K562 (cell line): Measurements from ENCODE around the gene GALNS. TPM values are rescaled to one million over a fixed set of nuclear protein-coding genes. Genes with fewer than 3 reads are reported as not detected.

Experiments used
- BRCA1 ChIP-seq, 2 experiments: fragments of 450-650 bp in 1 of 2; sonication (generic) in 1 of 2; formaldehyde crosslinking in 1 of 2; IDR thresholded peaks; 2 replicates each; pipeline versions ENCODE4 v1.5.0 to v1.6.1; 2017 to 2020; ENCODE audit warnings: mild to moderate bottlenecking in 1 of 2, missing genetic modification reagents in 1 of 2
- PCBP2 ChIP-seq: fragments of 200-400 bp; formaldehyde crosslinking; IDR thresholded peaks from 2 replicates; pipeline ENCODE4 v1.6.1; 2018; ENCODE audit warnings: low read length, low read depth, mild to moderate bottlenecking, moderate library complexity; ENCODE audit not compliant: poor library complexity, severe bottlenecking
- SAFB ChIP-seq: fragments of 200-400 bp; formaldehyde crosslinking; IDR thresholded peaks from 2 replicates; pipeline ENCODE4 v1.6.1; 2017; ENCODE audit warnings: low read depth, low read length, borderline replicate concordance
- SIX5 ChIP-seq, 2 experiments: IDR thresholded peaks; 2 replicates each; pipeline ENCODE4 v1.6.1; 2011; ENCODE audit warnings: low read length in 2 of 2, borderline replicate concordance in 1 of 2, low read depth in 1 of 2, mild to moderate bottlenecking in 1 of 2, moderate library complexity in 1 of 2; ENCODE audit not compliant: insufficient read depth in 1 of 2
- TCFL5 ChIP-seq: fragments of 250-450 bp; sonication (Bioruptor Pico); conservative IDR thresholded peaks from 2 replicates; pipeline ENCODE4 v1.6.1; 2021; ENCODE audit warnings: mild to moderate bottlenecking, moderate library complexity, matching md5 sums
- ZNF3 ChIP-seq: fragments of 250-450 bp; sonication (Bioruptor Pico); IDR thresholded peaks from 2 replicates; pipeline ENCODE4 v1.5.0; 2021; ENCODE audit warnings: mild to moderate bottlenecking, moderate library complexity
- ZNF311 ChIP-seq: fragments of 250-450 bp; sonication (Bioruptor Pico); IDR thresholded peaks from 2 replicates; pipeline ENCODE4 v1.4.0; 2020; ENCODE audit warnings: mild to moderate bottlenecking, moderate library complexity
- ZNF318 ChIP-seq, 2 experiments: fragments of 450-650 bp; IDR thresholded peaks; 2 replicates each; pipeline ENCODE4 v1.6.1; 2016; ENCODE audit warnings: mild to moderate bottlenecking in 2 of 2, borderline replicate concordance in 1 of 2, low read depth in 1 of 2, moderate library complexity in 1 of 2
- ZNF384 ChIP-seq: IDR thresholded peaks from 2 replicates; pipeline ENCODE4 v1.6.1; 2012; ENCODE audit warnings: low read depth, low read length, improper control_type of control experiment
- ZNF445 ChIP-seq: fragments of 250-450 bp; sonication (Bioruptor Pico); IDR thresholded peaks from 2 replicates; pipeline ENCODE4 v1.4.0; 2020; ENCODE audit warnings: low read depth, mild to moderate bottlenecking, moderate library complexity
- polyA plus RNA-seq, 8 experiments: library from polyadenylated mRNA; depleted of rRNA in 4 of 8; stranded (reverse) in 5 of 8; unstranded in 3 of 8; fragments of >200 nt; fragmentation: Nextera tagmentation in 2 of 8; fragmentation: Illumina TruSeq in 1 of 8; extraction: Ambion mirVana in 2 of 8; extraction: Trizol in 1 of 8; gene quantifications; 2 replicates each; pipeline versions ENCODE4 v1.2.1 to v1.2.3, GENCODE V29; 2011 to 2014; ENCODE audit warnings: inconsistent platforms in 1 of 8, missing spikeins in 1 of 8
- total RNA-seq, 7 experiments: library from RNA; depleted of rRNA in 6 of 7; stranded (reverse); fragments of >200 nt in 6 of 7; fragmentation: Illumina TruSeq in 2 of 7; extraction: Trizol in 2 of 7; gene quantifications; 2 replicates each; pipeline versions ENCODE4 v1.2.1 to v1.2.3, GENCODE V29; 2011 to 2021; ENCODE audit warnings: low replicate concordance in 1 of 7
- TF ChIP-seq, protein P1 (sequence below): fragments of 250-450 bp; sonication (Bioruptor Pico); IDR thresholded peaks from 2 replicates; pipeline ENCODE4 v1.5.1; 2021; ENCODE audit warnings: mild to moderate bottlenecking
- TF ChIP-seq, protein P2 (sequence below), 2 experiments: fragments of 450-650 bp; IDR thresholded peaks; 2 replicates each; pipeline ENCODE4 v1.6.1; 2016

GALNS gene
- total and polyA plus RNA-seq, 9 of the 15 experiments (the other 6 are each of a cell fraction or from before 2014, with no cell fraction given), result 0.38 to 13.2 (median 4.3) TPM

DNA sequence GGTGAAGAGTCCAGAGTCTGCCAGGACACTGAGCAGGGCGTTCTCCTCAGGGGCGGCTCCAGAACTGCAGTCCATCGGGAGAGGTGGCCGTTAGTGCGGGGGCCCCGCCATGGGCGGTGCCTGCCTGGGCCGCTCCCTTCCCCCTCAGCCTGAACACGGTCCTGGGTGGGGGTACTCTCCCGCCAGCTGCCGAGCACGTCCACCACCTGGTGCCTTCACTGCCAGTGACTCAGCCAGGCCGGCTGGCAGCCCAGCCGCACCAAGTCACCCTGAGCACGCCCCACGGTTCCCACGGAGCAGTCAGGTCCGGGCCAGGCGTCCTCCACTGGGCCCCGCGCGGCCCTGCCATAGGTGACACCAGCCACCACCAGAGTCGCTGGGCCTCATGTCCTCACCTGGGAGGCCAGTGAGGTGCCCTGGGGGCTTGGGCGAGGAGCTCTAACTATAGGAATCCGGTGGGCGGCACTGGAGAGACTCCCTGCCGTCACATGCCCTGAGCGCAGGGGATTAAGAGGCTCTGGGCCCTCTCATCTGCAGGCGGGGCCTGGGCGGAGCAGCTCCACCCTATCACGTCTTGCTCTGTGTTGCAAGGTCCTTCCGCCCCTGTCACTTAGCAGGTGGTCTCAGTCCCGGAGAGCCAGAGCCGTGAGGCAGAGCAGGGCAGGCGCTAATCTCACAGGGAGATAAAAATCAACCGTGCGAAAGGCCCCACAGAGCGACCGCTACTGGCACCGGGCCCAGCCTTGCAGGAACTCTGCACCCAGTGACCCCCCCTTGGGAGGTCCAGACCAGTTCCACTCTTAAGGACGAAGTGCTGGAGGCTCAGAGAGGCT, 86.1 kb downstream of the GALNS start (continued):
- TF ChIP-seq SAFB (peak; percentile 87), TCFL5 (no peak), ZNF318 (IDR thresholded peaks at IDR 0.05; ENCODE audit: borderline replicate concordance in 1 of 2, low read depth in 1 of 2) (peak in 1 of 2 experiments; percentile 91; a peak in 2 of 4 replicates), ZNF3 (CRISPR knock-in tag) (no peak), ZNF311 (CRISPR knock-in tag) (peak; percentile 72), SIX5 (IDR thresholded peaks at IDR 0.05; ENCODE audit: borderline replicate concordance in 1 of 2, insufficient read depth in 1 of 2, low read depth in 1 of 2, low read length in 2 of 2) (no peak), ZNF384 (no peak), BRCA1 (IDR thresholded peaks at IDR 0.05) (no peak), BRCA1 (CRISPR knock-in tag; IDR thresholded peaks at IDR 0.05) (0 out of 2 replicates have a peak, but pooled peaks have one; percentile 64), PCBP2 (no peak), ZNF445 (CRISPR knock-in tag) (no peak)
- TF ChIP-seq, protein P1, sequence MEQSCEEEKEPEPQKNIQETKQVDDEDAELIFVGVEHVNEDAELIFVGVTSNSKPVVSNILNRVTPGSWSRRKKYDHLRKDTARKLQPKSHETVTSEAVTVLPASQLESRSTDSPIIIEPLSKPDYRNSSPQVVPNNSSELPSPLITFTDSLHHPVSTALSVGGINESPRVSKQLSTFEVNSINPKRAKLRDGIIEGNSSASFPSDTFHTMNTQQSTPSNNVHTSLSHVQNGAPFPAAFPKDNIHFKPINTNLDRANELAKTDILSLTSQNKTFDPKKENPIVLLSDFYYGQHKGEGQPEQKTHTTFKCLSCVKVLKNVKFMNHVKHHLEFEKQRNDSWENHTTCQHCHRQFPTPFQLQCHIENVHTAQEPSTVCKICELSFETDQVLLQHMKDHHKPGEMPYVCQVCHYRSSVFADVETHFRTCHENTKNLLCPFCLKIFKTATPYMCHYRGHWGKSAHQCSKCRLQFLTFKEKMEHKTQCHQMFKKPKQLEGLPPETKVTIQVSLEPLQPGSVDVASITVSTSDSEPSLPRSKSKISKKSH (CRISPR knock-in tag), result no peak
- TF ChIP-seq, protein P2, sequence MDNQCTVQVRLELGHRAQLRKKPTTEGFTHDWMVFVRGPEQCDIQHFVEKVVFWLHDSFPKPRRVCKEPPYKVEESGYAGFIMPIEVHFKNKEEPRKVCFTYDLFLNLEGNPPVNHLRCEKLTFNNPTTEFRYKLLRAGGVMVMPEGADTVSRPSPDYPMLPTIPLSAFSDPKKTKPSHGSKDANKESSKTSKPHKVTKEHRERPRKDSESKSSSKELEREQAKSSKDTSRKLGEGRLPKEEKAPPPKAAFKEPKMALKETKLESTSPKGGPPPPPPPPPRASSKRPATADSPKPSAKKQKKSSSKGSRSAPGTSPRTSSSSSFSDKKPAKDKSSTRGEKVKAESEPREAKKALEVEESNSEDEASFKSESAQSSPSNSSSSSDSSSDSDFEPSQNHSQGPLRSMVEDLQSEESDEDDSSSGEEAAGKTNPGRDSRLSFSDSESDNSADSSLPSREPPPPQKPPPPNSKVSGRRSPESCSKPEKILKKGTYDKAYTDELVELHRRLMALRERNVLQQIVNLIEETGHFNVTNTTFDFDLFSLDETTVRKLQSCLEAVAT (IDR thresholded peaks at IDR 0.05), result no peak
